ENCODE data around the gene PRKCA. TPM values are rescaled to one million over a fixed set of nuclear protein-coding genes. Genes with fewer than 3 reads are reported as not detected.

PRKCA gene
- total RNA-seq, 1 donor from 2014 or later, result 29.0 TPM

GRCh38 chr17:66843627-66844026 lies 541.2 kb downstream of the PRKCA start:
- no peak overlapping the region for H3K4me3 ChIP-seq
- intact Hi-C loops (cut with DNase I), result no loop called here
- ATAC-seq (no peak), DNase-seq (no peak)
- H3K27me3 ChIP-seq (ENCODE audit: low read depth), result peaks cover 5% of the 10 kb centered on the region
- H3K27ac ChIP-seq, result no peak overlapping the region
- no peak for TF ChIP-seq CTCF (IDR thresholded peaks at IDR 0.05)
- H3K4me1 ChIP-seq, result no peaks in the 10 kb centered on the region
- H3K9me3 ChIP-seq, result no peaks in the 10 kb centered on the region
- H3K36me3 ChIP-seq, result no peaks in the 10 kb centered on the region

- no peaks in the 10 kb centered on the region for H3K4me1 ChIP-seq
- no peak for TF ChIP-seq CTCF (IDR thresholded peaks at IDR 0.05)
- peaks cover 5% of the 10 kb centered on the region for H3K27me3 ChIP-seq (ENCODE audit: low read depth)
- H3K9me3 ChIP-seq, result no peaks in the 10 kb centered on the region
- intact Hi-C loops (cut with DNase I), result no loop called here
- ATAC-seq (no peak), DNase-seq (no peak)
- H3K36me3 ChIP-seq, result no peaks in the 10 kb centered on the region
- no peak overlapping the region for H3K4me3 ChIP-seq
- H3K27ac ChIP-seq, result no peak overlapping the region
Observed at GRCh38 chr17:66847704-66848103, 545.3 kb downstream of the PRKCA start.

- no peak for DNase-seq
- no peak for ATAC-seq
- H3K4me3 ChIP-seq, result no peak overlapping the region
- TF ChIP-seq CTCF (IDR thresholded peaks at IDR 0.05), result no peak
- no peaks in the 10 kb centered on the region for H3K9me3 ChIP-seq
- H3K27ac ChIP-seq, result no peak overlapping the region
- intact Hi-C loops (cut with DNase I), result no loop called here
- H3K4me1 ChIP-seq, result no peaks in the 10 kb centered on the region
- peaks cover 5% of the 10 kb centered on the region for H3K27me3 ChIP-seq (ENCODE audit: low read depth)
- H3K36me3 ChIP-seq, result no peaks in the 10 kb centered on the region
Observed at GRCh38 chr17:66848496-66848895, 546.1 kb downstream of the PRKCA start.

GRCh38 chr17:66849032-66849655 lies 546.7 kb downstream of the PRKCA start:
- ATAC-seq (no peak), DNase-seq (no peak)
- H3K36me3 ChIP-seq, result no peaks in the 10 kb centered on the region
- H3K4me1 ChIP-seq, result no peaks in the 10 kb centered on the region
- intact Hi-C loops (cut with DNase I), result no loop called here
- no peak overlapping the region for H3K4me3 ChIP-seq
- TF ChIP-seq CTCF (IDR thresholded peaks at IDR 0.05), result no peak
- H3K27ac ChIP-seq, result no peak overlapping the region
- no peaks in the 10 kb centered on the region for H3K9me3 ChIP-seq
- peaks cover 5% of the 10 kb centered on the region for H3K27me3 ChIP-seq (ENCODE audit: low read depth)

GRCh38 chr17:66849851-66850580 lies 547.6 kb downstream of the PRKCA start:
- DNase-seq (no peak), ATAC-seq (no peak)
- H3K27me3 ChIP-seq (ENCODE audit: low read depth), result peaks cover 5% of the 10 kb centered on the region
- no peak overlapping the region for H3K4me3 ChIP-seq
- H3K4me1 ChIP-seq, result no peaks in the 10 kb centered on the region
- no peak overlapping the region for H3K27ac ChIP-seq
- H3K36me3 ChIP-seq, result no peaks in the 10 kb centered on the region
- H3K9me3 ChIP-seq, result peaks cover 4% of the 10 kb centered on the region
- no peak for TF ChIP-seq CTCF (IDR thresholded peaks at IDR 0.05)
- intact Hi-C loops (cut with DNase I), result no loop called here
